ENCODE measurements around the gene SETD5. TPM values are rescaled to one million over a fixed set of nuclear protein-coding genes. Genes with fewer than 3 reads are reported as not detected.
A peak's percentile ranks its signal among the peaks of the same experiment; 100 is the strongest.

Gene SETD5
- total RNA-seq, 3 donors from 2014 or later: 63.0 to 135 (median 118) TPM

DNA sequence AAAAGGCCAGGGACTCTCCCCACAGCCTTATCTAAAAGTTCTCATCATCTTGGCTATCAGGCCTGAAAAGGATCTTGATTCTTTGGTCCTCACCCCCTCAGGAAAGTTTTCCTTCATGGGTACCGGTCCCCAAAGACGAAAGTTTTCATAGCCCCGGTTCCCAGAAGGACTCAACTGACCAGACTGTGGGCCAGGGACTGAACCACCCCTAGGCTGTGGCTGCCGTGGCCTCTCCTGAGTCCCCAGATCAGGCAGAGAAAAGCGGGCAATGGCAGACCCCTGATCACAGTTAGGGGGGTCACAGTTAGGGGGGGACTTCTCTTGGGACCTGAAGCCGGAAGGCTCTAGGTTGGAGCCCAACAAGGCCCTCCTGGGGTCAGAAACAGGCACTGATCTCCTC is 101.4 kb downstream of the SETD5 start:
- no peak overlapping the region for H3K4me3 ChIP-seq
- H3K4me1 ChIP-seq: no peaks in the 10 kb centered on the region
- TF ChIP-seq, protein P1, sequence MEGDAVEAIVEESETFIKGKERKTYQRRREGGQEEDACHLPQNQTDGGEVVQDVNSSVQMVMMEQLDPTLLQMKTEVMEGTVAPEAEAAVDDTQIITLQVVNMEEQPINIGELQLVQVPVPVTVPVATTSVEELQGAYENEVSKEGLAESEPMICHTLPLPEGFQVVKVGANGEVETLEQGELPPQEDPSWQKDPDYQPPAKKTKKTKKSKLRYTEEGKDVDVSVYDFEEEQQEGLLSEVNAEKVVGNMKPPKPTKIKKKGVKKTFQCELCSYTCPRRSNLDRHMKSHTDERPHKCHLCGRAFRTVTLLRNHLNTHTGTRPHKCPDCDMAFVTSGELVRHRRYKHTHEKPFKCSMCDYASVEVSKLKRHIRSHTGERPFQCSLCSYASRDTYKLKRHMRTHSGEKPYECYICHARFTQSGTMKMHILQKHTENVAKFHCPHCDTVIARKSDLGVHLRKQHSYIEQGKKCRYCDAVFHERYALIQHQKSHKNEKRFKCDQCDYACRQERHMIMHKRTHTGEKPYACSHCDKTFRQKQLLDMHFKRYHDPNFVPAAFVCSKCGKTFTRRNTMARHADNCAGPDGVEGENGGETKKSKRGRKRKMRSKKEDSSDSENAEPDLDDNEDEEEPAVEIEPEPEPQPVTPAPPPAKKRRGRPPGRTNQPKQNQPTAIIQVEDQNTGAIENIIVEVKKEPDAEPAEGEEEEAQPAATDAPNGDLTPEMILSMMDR (IDR thresholded peaks at IDR 0.05): no peak
- TF ChIP-seq POLR2A (IDR thresholded peaks at IDR 0.05) (no peak), POLR2AphosphoS5 (IDR thresholded peaks at IDR 0.05) (no peak)
- H3K27me3 ChIP-seq: peaks cover 2 to 23% of the 10 kb centered on the region in 2 donors
- H3K36me3 ChIP-seq: no peaks in the 10 kb centered on the region
- no peak overlapping the region for H3K27ac ChIP-seq
- intact Hi-C loops (cut with DNase I; ENCODE audit: low total_unique reads): no loop called here
- no peak for DNase-seq (ENCODE audit: low spot score in 2 of 2)
- no peaks in the 10 kb centered on the region for H3K9me3 ChIP-seq

DNA sequence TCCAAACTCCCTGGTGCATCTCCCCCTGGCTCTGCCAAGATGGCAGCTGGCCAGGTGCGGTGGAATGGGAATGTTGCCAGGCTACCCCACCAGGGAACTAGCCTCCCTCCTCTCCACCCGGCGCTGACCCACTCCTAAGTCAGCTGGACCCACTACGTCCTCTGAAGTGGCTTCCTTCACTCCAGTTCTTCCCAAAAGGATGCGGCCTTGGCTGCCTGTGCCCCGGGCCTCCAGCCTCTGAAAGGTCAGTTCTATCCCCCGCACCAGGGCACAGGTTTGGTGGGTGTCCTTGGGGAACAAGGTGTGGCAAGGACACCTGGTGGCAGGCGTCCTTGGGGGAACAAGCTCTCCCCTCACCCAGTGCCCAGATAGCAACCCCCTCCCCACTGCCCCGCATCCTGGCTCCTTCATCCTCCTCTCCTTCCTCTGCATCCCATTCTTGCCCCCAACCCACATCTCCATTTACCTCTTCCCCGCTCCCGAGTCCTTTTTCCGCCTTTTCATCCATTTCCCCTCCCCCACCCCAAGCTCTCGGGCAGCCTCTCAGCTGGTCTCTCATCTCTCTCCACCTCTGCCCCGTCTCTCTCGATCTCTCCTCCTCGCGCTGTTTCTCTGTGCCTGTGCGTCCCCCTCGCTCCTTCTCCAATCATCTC is 102.2 kb downstream of the SETD5 start:
- Histone ChIP-seq H3K27ac (no peak overlapping the region), H3K4me1 (no peaks in the 10 kb centered on the region), H3K36me3 (no peaks in the 10 kb centered on the region), H3K27me3 (peaks cover 2 to 23% of the 10 kb centered on the region in 2 donors), H3K4me3 (peak overlapping the region in 1 of 3 donors; percentile 12), H3K9me3 (no peaks in the 10 kb centered on the region)
- TF ChIP-seq POLR2AphosphoS5 (IDR thresholded peaks at IDR 0.05): no peak
- TF ChIP-seq, protein P1 (IDR thresholded peaks at IDR 0.05): no peak
- no peak for TF ChIP-seq POLR2A (IDR thresholded peaks at IDR 0.05)
- no peak for DNase-seq (ENCODE audit: low spot score in 2 of 2)
- intact Hi-C loops (cut with DNase I; ENCODE audit: low total_unique reads): no loop called here

DNA sequence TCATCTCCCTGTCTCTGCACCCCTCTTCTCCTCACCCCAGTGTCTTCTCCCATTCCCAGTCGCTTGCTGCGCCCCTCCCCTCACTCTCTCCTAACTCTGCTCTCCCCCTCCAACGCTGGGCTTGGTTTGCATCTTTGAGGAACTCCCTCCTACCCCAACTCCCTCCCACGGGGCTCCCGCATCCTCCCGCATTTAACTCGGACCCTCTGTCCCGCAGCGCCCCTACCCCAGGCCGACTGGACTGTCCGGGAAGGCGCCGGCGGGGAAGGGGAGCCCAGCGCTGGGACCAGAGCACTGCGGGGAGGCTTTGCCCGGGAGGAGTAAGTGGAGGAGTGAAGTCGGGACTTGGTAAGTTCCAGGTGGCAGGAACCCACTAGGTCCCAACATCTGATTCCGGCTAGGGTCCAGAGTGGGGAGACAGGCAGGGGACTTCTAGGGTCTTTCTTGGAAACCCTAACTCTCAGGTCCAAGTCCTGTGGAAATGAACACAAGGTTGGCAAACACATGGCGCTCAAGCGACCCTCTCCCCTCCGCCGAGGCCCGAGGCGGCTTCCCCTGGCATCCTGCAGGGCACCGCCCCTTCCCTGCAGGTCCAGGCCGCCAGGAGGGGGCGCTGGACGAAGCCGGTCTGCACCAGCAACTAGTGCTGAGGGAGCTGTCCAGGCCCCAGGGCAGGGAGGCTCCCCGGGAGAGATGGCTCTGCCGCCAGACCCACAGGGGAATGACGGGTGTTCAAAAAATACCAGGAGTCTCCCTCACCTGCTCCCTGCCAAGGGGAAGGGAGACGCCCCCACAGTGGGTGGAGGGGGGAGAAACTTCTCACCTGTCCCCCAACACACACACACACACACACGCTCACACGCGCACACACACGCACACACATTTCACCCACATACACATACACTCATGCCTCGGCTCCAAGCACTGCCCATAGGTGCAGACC is 103.0 kb downstream of the SETD5 start:
- intact Hi-C loops (cut with DNase I; ENCODE audit: low total_unique reads): no loop called here
- no peaks in the 10 kb centered on the region for H3K4me1 ChIP-seq
- peaks cover 2 to 23% of the 10 kb centered on the region in 2 donors for H3K27me3 ChIP-seq
- no peaks in the 10 kb centered on the region for H3K9me3 ChIP-seq
- no peak overlapping the region for H3K27ac ChIP-seq
- TF ChIP-seq, protein P1 (IDR thresholded peaks at IDR 0.05): peak in 1 of 3 donors; percentile 16
- no peak for TF ChIP-seq POLR2AphosphoS5 (IDR thresholded peaks at IDR 0.05)
- DNase-seq (ENCODE audit: low spot score in 2 of 2): no peak
- no peaks in the 10 kb centered on the region for H3K36me3 ChIP-seq
- H3K4me3 ChIP-seq: peak overlapping the region in 1 of 3 donors; percentile 12

DNA sequence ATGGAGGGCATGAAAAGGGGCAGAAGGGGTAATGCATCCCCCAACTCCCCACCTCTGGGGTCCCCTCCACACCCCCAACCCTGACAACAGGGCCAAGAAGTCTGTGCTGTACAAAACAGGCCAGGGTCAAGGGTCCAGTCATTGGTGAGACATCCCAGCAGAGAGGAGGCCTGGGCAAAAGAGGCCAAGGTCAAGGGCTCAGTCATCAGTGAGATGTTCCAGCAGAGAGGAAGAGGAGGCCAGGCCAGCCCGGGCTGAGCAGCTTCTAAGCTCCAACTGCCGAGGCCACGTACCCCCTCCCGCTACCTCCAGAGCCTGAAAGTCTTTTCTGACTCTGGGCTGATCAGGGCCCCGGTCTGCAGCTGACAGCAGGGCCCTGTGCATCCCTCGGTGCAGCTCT is 103.8 kb downstream of the SETD5 start:
- Histone ChIP-seq H3K36me3 (no peaks in the 10 kb centered on the region), H3K27me3 (peaks cover 2 to 23% of the 10 kb centered on the region in 2 donors), H3K4me1 (no peaks in the 10 kb centered on the region), H3K9me3 (no peaks in the 10 kb centered on the region), H3K4me3 (no peak overlapping the region), H3K27ac (no peak overlapping the region)
- DNase-seq (ENCODE audit: low spot score in 2 of 2): no peak
- TF ChIP-seq POLR2AphosphoS5 (IDR thresholded peaks at IDR 0.05) (no peak), POLR2A (IDR thresholded peaks at IDR 0.05) (no peak)
- TF ChIP-seq, protein P1 (IDR thresholded peaks at IDR 0.05): no peak
- intact Hi-C loops (cut with DNase I; ENCODE audit: low total_unique reads): no loop called here

DNA sequence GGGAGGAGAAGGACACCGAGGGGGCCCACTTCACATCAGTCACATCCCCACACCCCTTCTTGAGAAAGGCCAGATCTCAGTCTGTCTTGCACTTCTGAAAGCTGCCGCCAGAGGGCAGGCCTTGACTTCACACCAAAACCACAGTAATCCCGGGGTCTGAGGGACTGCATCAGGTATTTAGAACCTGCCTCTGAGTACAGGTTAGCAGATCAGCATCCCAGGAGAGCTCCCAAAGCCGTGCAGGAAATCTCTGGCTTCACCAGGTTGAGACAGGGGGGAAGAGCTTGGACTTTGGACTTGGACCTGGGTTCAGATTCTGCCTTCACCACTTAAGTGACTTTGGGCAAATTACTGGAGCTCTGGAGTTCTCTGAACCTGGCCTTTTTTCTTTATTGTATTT is 105.9 kb downstream of the SETD5 start:
- peak in 1 of 2 donors; percentile 27 for DNase-seq (ENCODE audit: low spot score in 2 of 2)
- Histone ChIP-seq H3K27me3 (peaks cover 2 to 26% of the 10 kb centered on the region in 2 donors), H3K27ac (no peak overlapping the region), H3K9me3 (no peaks in the 10 kb centered on the region), H3K4me3 (no peak overlapping the region), H3K4me1 (no peaks in the 10 kb centered on the region), H3K36me3 (no peaks in the 10 kb centered on the region)
- intact Hi-C loops (cut with DNase I; ENCODE audit: low total_unique reads): no loop called here
- TF ChIP-seq POLR2A (IDR thresholded peaks at IDR 0.05): no peak
- TF ChIP-seq, protein P1 (IDR thresholded peaks at IDR 0.05): peak; percentile 51 to 76 (median 53)

Measured in breast epithelium (tissue), 4 donors.